H9 (cell line): ENCODE data around the gene MAPT. TPM values are rescaled to one million over a fixed set of nuclear protein-coding genes. Genes with fewer than 3 reads are reported as not detected.

Experiments used
- DNase-seq: peaks from one replicate; pipeline ENCODE4 v3.0.0-alpha.2; 2017
- H2AFZ ChIP-seq: one replicate; pipeline ENCODE4 v1.6.1; 2013; ENCODE audit warnings: mild to moderate bottlenecking, low read length, control low read depth, moderate library complexity
- H2AK5ac ChIP-seq: 2 replicates; pipeline ENCODE4 v1.6.1; 2013; ENCODE audit warnings: low read length, control low read depth, mixed read lengths; ENCODE audit not compliant: insufficient read length
- H2BK120ac ChIP-seq: one replicate; pipeline ENCODE4 v1.6.1; 2013; ENCODE audit warnings: low read depth, mild to moderate bottlenecking, low read length, control low read depth, inconsistent platforms; ENCODE audit not compliant: poor library complexity, severe bottlenecking
- H2BK12ac ChIP-seq: 2 replicates; pipeline ENCODE4 v1.6.1; 2013; ENCODE audit warnings: low read length, control low read depth, mixed read lengths, low read depth; ENCODE audit not compliant: insufficient read length
- H2BK15ac ChIP-seq: 2 replicates; pipeline ENCODE4 v1.6.1; 2013; ENCODE audit warnings: low read depth, low read length, control low read depth
- H2BK20ac ChIP-seq: one replicate; pipeline ENCODE4 v1.6.1; 2013; ENCODE audit warnings: low read depth, mild to moderate bottlenecking, low read length, control low read depth, inconsistent platforms; ENCODE audit not compliant: poor library complexity, severe bottlenecking
- H2BK5ac ChIP-seq: 2 replicates; pipeline ENCODE4 v1.6.1; 2013; ENCODE audit warnings: low read length, control low read depth, mixed read lengths; ENCODE audit not compliant: insufficient read length
- H3K14ac ChIP-seq: 2 replicates; pipeline ENCODE4 v1.6.1; 2013; ENCODE audit warnings: low read length, control low read depth; ENCODE audit not compliant: insufficient read depth
- H3K18ac ChIP-seq: 2 replicates; pipeline ENCODE4 v1.6.1; 2013; ENCODE audit warnings: low read depth, mild to moderate bottlenecking, mixed read lengths, low read length, control low read depth; ENCODE audit not compliant: insufficient read length
- H3K23ac ChIP-seq: 2 replicates; pipeline ENCODE4 v1.6.1; 2013; ENCODE audit warnings: low read length, control low read depth, mixed read lengths, low read depth; ENCODE audit not compliant: insufficient read length
- H3K23me2 ChIP-seq: 2 replicates; pipeline ENCODE4 v1.6.1; 2013; ENCODE audit warnings: low read depth, mild to moderate bottlenecking, mixed read lengths, low read length, control low read depth; ENCODE audit not compliant: insufficient read length, poor library complexity, severe bottlenecking
- H3K27ac ChIP-seq: 2 replicates; pipeline ENCODE4 v1.5.1; 2013; ENCODE audit warnings: low read length, control low read depth, mixed read lengths, low read depth; ENCODE audit not compliant: insufficient read length
- H3K27me3 ChIP-seq: 2 replicates; pipeline ENCODE4 v1.6.1; 2013; ENCODE audit warnings: low read length, control low read depth, inconsistent platforms; ENCODE audit not compliant: insufficient read depth
- H3K4ac ChIP-seq: 2 replicates; pipeline ENCODE4 v1.6.1; 2013; ENCODE audit warnings: low read depth, mild to moderate bottlenecking, control low read depth, inconsistent platforms, low read length, moderate library complexity
- H3K4me1 ChIP-seq: 2 replicates; pipeline ENCODE4 v1.6.1; 2013; ENCODE audit warnings: low read length, control low read depth, inconsistent platforms; ENCODE audit not compliant: insufficient read depth
- H3K4me2 ChIP-seq: 2 replicates; pipeline ENCODE4 v1.6.1; 2013; ENCODE audit warnings: low read length, control low read depth, mixed read lengths; ENCODE audit not compliant: insufficient read length, insufficient read depth
- H3K56ac ChIP-seq: 2 replicates; pipeline ENCODE4 v1.6.1; 2013; ENCODE audit warnings: low read depth, mild to moderate bottlenecking, mixed read lengths, low read length, control low read depth; ENCODE audit not compliant: insufficient read length
- H3K79me1 ChIP-seq: 2 replicates; pipeline ENCODE4 v1.6.1; 2013; ENCODE audit warnings: low read depth, mild to moderate bottlenecking, moderate library complexity, low read length, control low read depth, inconsistent platforms; ENCODE audit not compliant: insufficient read depth, poor library complexity, severe bottlenecking
- H3K79me2 ChIP-seq: 2 replicates; pipeline ENCODE4 v1.6.1; 2013; ENCODE audit warnings: low read length, control low read depth, inconsistent platforms; ENCODE audit not compliant: insufficient read depth
- H3K9ac ChIP-seq: 2 replicates; pipeline ENCODE4 v1.6.1; 2013; ENCODE audit warnings: low read length, control low read depth, mixed read lengths; ENCODE audit not compliant: insufficient read length; ENCODE audit errors: extremely low read depth
- H3K9me3 ChIP-seq: one replicate; pipeline ENCODE4 v1.6.1; 2013; ENCODE audit warnings: low read depth, low read length, inconsistent platforms; ENCODE audit not compliant: control insufficient read depth
- H3T11ph ChIP-seq: one replicate; pipeline ENCODE4 v1.6.1; 2013; ENCODE audit warnings: mild to moderate bottlenecking, low read length, control low read depth, inconsistent platforms
- H4K20me1 ChIP-seq: one replicate; pipeline ENCODE4 v1.6.1; 2013; ENCODE audit not compliant: control insufficient read depth, insufficient read length, insufficient read depth
- H4K5ac ChIP-seq: 2 replicates; pipeline ENCODE4 v1.6.1; 2013; ENCODE audit warnings: low read depth, mild to moderate bottlenecking, mixed read lengths, low read length, control low read depth; ENCODE audit not compliant: insufficient read length
- H4K8ac ChIP-seq: replicated peaks from 2 replicates; pipeline ENCODE4 v1.6.1; 2013; ENCODE audit warnings: low read length, control low read depth, mixed read lengths, low read depth; ENCODE audit not compliant: insufficient read length
- H4K91ac ChIP-seq: 2 replicates; pipeline ENCODE4 v1.6.1; 2013; ENCODE audit warnings: low read depth, mild to moderate bottlenecking, moderate library complexity, mixed read lengths, low read length, control low read depth; ENCODE audit not compliant: insufficient read length
- H3K27ac Mint-ChIP-seq, 3 experiments: 2 replicates in 2 of 3; 3 replicates in 1 of 3; pipeline ENCODE4 v1.8.0; 2020 to 2021; ENCODE audit warnings: mixed read lengths in 3 of 3, mild to moderate bottlenecking in 1 of 3, moderate library complexity in 1 of 3
- H3K27me3 Mint-ChIP-seq: 2 replicates; pipeline ENCODE4 v1.8.0; 2021; ENCODE audit warnings: low read depth, mild to moderate bottlenecking, moderate library complexity, mixed read lengths
- H3K36me3 Mint-ChIP-seq, 3 experiments: 2 replicates in 2 of 3; 3 replicates in 1 of 3; pipeline ENCODE4 v1.8.0; 2020 to 2021; ENCODE audit warnings: low read depth in 3 of 3, mixed read lengths in 3 of 3; ENCODE audit not compliant: insufficient read depth in 1 of 3
- H3K4me1 Mint-ChIP-seq, 2 experiments: 2 replicates each; pipeline ENCODE4 v1.8.0; 2020; ENCODE audit warnings: mixed read lengths in 2 of 2
- H3K4me3 Mint-ChIP-seq, 2 experiments: 2 replicates in 1 of 2; 3 replicates in 1 of 2; pipeline ENCODE4 v1.8.0; 2020 to 2021; ENCODE audit warnings: mild to moderate bottlenecking in 2 of 2, mixed read lengths in 2 of 2, moderate library complexity in 1 of 2
- H3K9me3 Mint-ChIP-seq, 2 experiments: 2 replicates in 1 of 2; 3 replicates in 1 of 2; pipeline ENCODE4 v1.8.0; 2020; ENCODE audit warnings: mild to moderate bottlenecking in 2 of 2, mixed read lengths in 2 of 2, moderate library complexity in 1 of 2
- CTCF ChIP-seq: fragments of 200-600 bp; sonication (generic); conservative IDR thresholded peaks from 3 replicates; pipeline ENCODE4 v1.8.0; 2021; ENCODE audit warnings: antibody characterized with exemption, mild to moderate bottlenecking
- WGBS: extraction: QIAGEN DNeasy Blood & Tissue Kit; methylation state at CpG from one replicate; pipeline ENCODE4 v1.1.7; 2013; ENCODE audit warnings: missing lambda C conversion rate, low lambda C conversion rate, mixed read lengths; ENCODE audit not compliant: insufficient read length; ENCODE audit errors: extremely low coverage; 5-methylcytosine and 5-hydroxymethylcytosine counted together
- total RNA-seq: library from RNA; stranded (reverse); gene quantifications from 2 replicates; pipeline ENCODE4 v1.2.1, GENCODE V29; 2021

The MAPT gene
- total RNA-seq, 1 experiment from 2014 or later = 1.6 TPM

- no peak overlapping the region for H3K4me3 Mint-ChIP-seq
- H4K5ac ChIP-seq = no peak overlapping the region
- no peak overlapping the region for H2AK5ac ChIP-seq
- H3K9ac ChIP-seq = no peak overlapping the region
- H3T11ph ChIP-seq = no peak overlapping the region
- no peak overlapping the region for H3K23ac ChIP-seq
- H2BK120ac ChIP-seq = no peak overlapping the region
- no peak overlapping the region for H4K91ac ChIP-seq
- H3K14ac ChIP-seq = no peak overlapping the region
- H3K79me2 ChIP-seq = no peaks in the 10 kb centered on the region
- H3K4ac ChIP-seq = no peak overlapping the region
- no peak overlapping the region for H2AFZ ChIP-seq
- no peaks in the 10 kb centered on the region for H3K27me3 ChIP-seq
- H2BK12ac ChIP-seq = no peak overlapping the region
- H3K23me2 ChIP-seq = no peaks in the 10 kb centered on the region
- no peak overlapping the region for H3K27ac ChIP-seq
- H3K9me3 Mint-ChIP-seq = no peaks in the 10 kb centered on the region
- no peak overlapping the region for H2BK20ac ChIP-seq
- H3K9me3 ChIP-seq = no peaks in the 10 kb centered on the region
- peaks cover under 1% of the 10 kb centered on the region in 2 experiments; a peak in 2 of 4 replicates for H3K4me1 Mint-ChIP-seq
- H4K8ac ChIP-seq = no peak overlapping the region
- WGBS = no CpG with 5 or more reads among the region's 12 CpGs
- no peak overlapping the region for H3K56ac ChIP-seq
- H2BK15ac ChIP-seq = no peak overlapping the region
- no peaks in the 10 kb centered on the region for H4K20me1 ChIP-seq
- H3K27ac Mint-ChIP-seq = no peak overlapping the region
- H3K18ac ChIP-seq = no peak overlapping the region
- no peaks in the 10 kb centered on the region for H3K79me1 ChIP-seq
- DNase-seq = no peak
- H3K27me3 Mint-ChIP-seq = peaks cover 2% of the 10 kb centered on the region; the same call in 1 of the 2 replicates
- no peak overlapping the region for H2BK5ac ChIP-seq
- no peak for TF ChIP-seq CTCF
- no peak overlapping the region for H3K4me2 ChIP-seq
- H3K36me3 Mint-ChIP-seq = peaks cover 41 to 93% (median 91%) of the 10 kb centered on the region in 3 experiments
- no peaks in the 10 kb centered on the region for H3K4me1 ChIP-seq
These were observed 144.6 kb downstream of the MAPT start for GRCh38 chr17:46038937-46039336.
